Measurements from ENCODE around the gene GNB1L.

The GNB1L gene

GRCh38 chr22:19800761-19801244 is 53.9 kb downstream of the GNB1L start:
- Histone ChIP-seq H3K4me3 (ENCODE audit: insufficient read depth, low read depth, low read length, poor library complexity, severe bottlenecking) (no peak overlapping the region), H3K27ac (ENCODE audit: insufficient read depth, low read length, poor library complexity, severe bottlenecking) (no peak overlapping the region), H3K27me3 (replicated peaks; ENCODE audit: control insufficient read depth, insufficient read depth, low read length, poor library complexity, severe bottlenecking) (no peaks in the 10 kb centered on the region), H3K9me3 (ENCODE audit: control insufficient read depth, low read length) (no peaks in the 10 kb centered on the region), H3K4me1 (ENCODE audit: control insufficient read depth, insufficient read depth, low read length, poor library complexity, severe bottlenecking) (no peaks in the 10 kb centered on the region), H3K36me3 (ENCODE audit: control insufficient read depth, insufficient read depth, low read length) (peaks cover 13% of the 10 kb centered on the region)
- DNase-seq: no peak

GRCh38 chr22:19800306-19800705 is 54.4 kb downstream of the GNB1L start:
- Histone ChIP-seq H3K27ac (ENCODE audit: insufficient read depth, low read length, poor library complexity, severe bottlenecking) (no peak overlapping the region), H3K27me3 (replicated peaks; ENCODE audit: control insufficient read depth, insufficient read depth, low read length, poor library complexity, severe bottlenecking) (no peaks in the 10 kb centered on the region), H3K9me3 (ENCODE audit: control insufficient read depth, low read length) (no peaks in the 10 kb centered on the region), H3K4me3 (ENCODE audit: insufficient read depth, low read depth, low read length, poor library complexity, severe bottlenecking) (no peak overlapping the region), H3K36me3 (ENCODE audit: control insufficient read depth, insufficient read depth, low read length) (peaks cover 13% of the 10 kb centered on the region), H3K4me1 (ENCODE audit: control insufficient read depth, insufficient read depth, low read length, poor library complexity, severe bottlenecking) (no peaks in the 10 kb centered on the region)
- no peak for DNase-seq

- Histone ChIP-seq H3K4me3 (ENCODE audit: insufficient read depth, low read depth, low read length, poor library complexity, severe bottlenecking) (no peak overlapping the region), H3K27ac (ENCODE audit: insufficient read depth, low read length, poor library complexity, severe bottlenecking) (no peak overlapping the region), H3K9me3 (ENCODE audit: control insufficient read depth, low read length) (no peaks in the 10 kb centered on the region), H3K27me3 (replicated peaks; ENCODE audit: control insufficient read depth, insufficient read depth, low read length, poor library complexity, severe bottlenecking) (no peaks in the 10 kb centered on the region), H3K36me3 (ENCODE audit: control insufficient read depth, insufficient read depth, low read length) (peaks cover 13% of the 10 kb centered on the region), H3K4me1 (ENCODE audit: control insufficient read depth, insufficient read depth, low read length, poor library complexity, severe bottlenecking) (no peaks in the 10 kb centered on the region)
- DNase-seq: no peak
Observed at GRCh38 chr22:19799322-19800190, 55.1 kb downstream of the GNB1L start.

GRCh38 chr22:19798891-19799293 is 55.8 kb downstream of the GNB1L start:
- Histone ChIP-seq H3K27me3 (replicated peaks; ENCODE audit: control insufficient read depth, insufficient read depth, low read length, poor library complexity, severe bottlenecking) (no peaks in the 10 kb centered on the region), H3K36me3 (ENCODE audit: control insufficient read depth, insufficient read depth, low read length) (peaks cover 13% of the 10 kb centered on the region), H3K27ac (ENCODE audit: insufficient read depth, low read length, poor library complexity, severe bottlenecking) (no peak overlapping the region), H3K4me3 (ENCODE audit: insufficient read depth, low read depth, low read length, poor library complexity, severe bottlenecking) (no peak overlapping the region), H3K4me1 (ENCODE audit: control insufficient read depth, insufficient read depth, low read length, poor library complexity, severe bottlenecking) (no peaks in the 10 kb centered on the region), H3K9me3 (ENCODE audit: control insufficient read depth, low read length) (no peaks in the 10 kb centered on the region)
- DNase-seq: no peak

- no peak for DNase-seq
- no peak overlapping the region for H3K27ac ChIP-seq (ENCODE audit: insufficient read depth, low read length, poor library complexity, severe bottlenecking)
- no peaks in the 10 kb centered on the region for H3K9me3 ChIP-seq (ENCODE audit: control insufficient read depth, low read length)
- peaks cover 13% of the 10 kb centered on the region for H3K36me3 ChIP-seq (ENCODE audit: control insufficient read depth, insufficient read depth, low read length)
- H3K27me3 ChIP-seq (replicated peaks; ENCODE audit: control insufficient read depth, insufficient read depth, low read length, poor library complexity, severe bottlenecking): no peaks in the 10 kb centered on the region
- H3K4me1 ChIP-seq (ENCODE audit: control insufficient read depth, insufficient read depth, low read length, poor library complexity, severe bottlenecking): no peaks in the 10 kb centered on the region
- no peak overlapping the region for H3K4me3 ChIP-seq (ENCODE audit: insufficient read depth, low read depth, low read length, poor library complexity, severe bottlenecking)
Observed at GRCh38 chr22:19798003-19798665, 56.5 kb downstream of the GNB1L start.

GRCh38 chr22:19797086-19798002 is 57.3 kb downstream of the GNB1L start:
- no peaks in the 10 kb centered on the region for H3K27me3 ChIP-seq (replicated peaks; ENCODE audit: control insufficient read depth, insufficient read depth, low read length, poor library complexity, severe bottlenecking)
- no peak overlapping the region for H3K27ac ChIP-seq (ENCODE audit: insufficient read depth, low read length, poor library complexity, severe bottlenecking)
- no peaks in the 10 kb centered on the region for H3K4me1 ChIP-seq (ENCODE audit: control insufficient read depth, insufficient read depth, low read length, poor library complexity, severe bottlenecking)
- H3K4me3 ChIP-seq (ENCODE audit: insufficient read depth, low read depth, low read length, poor library complexity, severe bottlenecking): no peak overlapping the region
- DNase-seq: no peak
- H3K36me3 ChIP-seq (ENCODE audit: control insufficient read depth, insufficient read depth, low read length): peaks cover 13% of the 10 kb centered on the region
- H3K9me3 ChIP-seq (ENCODE audit: control insufficient read depth, low read length): no peaks in the 10 kb centered on the region

GRCh38 chr22:19796160-19796559 is 58.5 kb downstream of the GNB1L start:
- no peak overlapping the region for H3K4me3 ChIP-seq (ENCODE audit: insufficient read depth, low read depth, low read length, poor library complexity, severe bottlenecking)
- peaks cover 12% of the 10 kb centered on the region for H3K36me3 ChIP-seq (ENCODE audit: control insufficient read depth, insufficient read depth, low read length)
- no peaks in the 10 kb centered on the region for H3K4me1 ChIP-seq (ENCODE audit: control insufficient read depth, insufficient read depth, low read length, poor library complexity, severe bottlenecking)
- H3K27ac ChIP-seq (ENCODE audit: insufficient read depth, low read length, poor library complexity, severe bottlenecking): no peak overlapping the region
- no peaks in the 10 kb centered on the region for H3K27me3 ChIP-seq (replicated peaks; ENCODE audit: control insufficient read depth, insufficient read depth, low read length, poor library complexity, severe bottlenecking)
- no peaks in the 10 kb centered on the region for H3K9me3 ChIP-seq (ENCODE audit: control insufficient read depth, low read length)
- no peak for DNase-seq

GRCh38 chr22:19795617-19796008 is 59.1 kb downstream of the GNB1L start:
- Histone ChIP-seq H3K27ac (ENCODE audit: insufficient read depth, low read length, poor library complexity, severe bottlenecking) (no peak overlapping the region), H3K27me3 (replicated peaks; ENCODE audit: control insufficient read depth, insufficient read depth, low read length, poor library complexity, severe bottlenecking) (no peaks in the 10 kb centered on the region), H3K9me3 (ENCODE audit: control insufficient read depth, low read length) (no peaks in the 10 kb centered on the region), H3K36me3 (ENCODE audit: control insufficient read depth, insufficient read depth, low read length) (peaks cover 12% of the 10 kb centered on the region), H3K4me1 (ENCODE audit: control insufficient read depth, insufficient read depth, low read length, poor library complexity, severe bottlenecking) (no peaks in the 10 kb centered on the region), H3K4me3 (ENCODE audit: insufficient read depth, low read depth, low read length, poor library complexity, severe bottlenecking) (no peak overlapping the region)
- no peak for DNase-seq

- no peaks in the 10 kb centered on the region for H3K27me3 ChIP-seq (replicated peaks; ENCODE audit: control insufficient read depth, insufficient read depth, low read length, poor library complexity, severe bottlenecking)
- no peaks in the 10 kb centered on the region for H3K9me3 ChIP-seq (ENCODE audit: control insufficient read depth, low read length)
- DNase-seq: no peak
- no peaks in the 10 kb centered on the region for H3K4me1 ChIP-seq (ENCODE audit: control insufficient read depth, insufficient read depth, low read length, poor library complexity, severe bottlenecking)
- no peak overlapping the region for H3K4me3 ChIP-seq (ENCODE audit: insufficient read depth, low read depth, low read length, poor library complexity, severe bottlenecking)
- H3K36me3 ChIP-seq (ENCODE audit: control insufficient read depth, insufficient read depth, low read length): peaks cover 2% of the 10 kb centered on the region
- no peak overlapping the region for H3K27ac ChIP-seq (ENCODE audit: insufficient read depth, low read length, poor library complexity, severe bottlenecking)
Observed at GRCh38 chr22:19793661-19794310, 60.9 kb downstream of the GNB1L start.

Data from effector memory CD4-positive, alpha-beta T cell (primary cell).